Astrocyte (in vitro differentiated cells and primary cell): Measurements from ENCODE around the gene OTX2. TPM values are rescaled to one million over a fixed set of nuclear protein-coding genes. Genes with fewer than 3 reads are reported as not detected.

ENCODE experiments used
- DNase-seq: peaks from one replicate; pipeline ENCODE4 v3.0.0-alpha.2; 2010; ENCODE audit warnings: low read depth
- FAIRE-seq: peaks from 2 replicates; lab custom pipeline; 2011; peaks lifted over from hg19 to GRCh38; lab: Jason Lieb, UNC
- H2AFZ ChIP-seq: 2 replicates; pipeline ENCODE4 v1.6.0; 2012; ENCODE audit warnings: low read depth, low read length, inconsistent platforms
- H3K27ac ChIP-seq: 2 replicates; pipeline ENCODE4 v1.5.1; 2011; ENCODE audit warnings: low read depth, low read length, inconsistent platforms
- H3K27me3 ChIP-seq: 2 replicates; pipeline ENCODE4 v1.6.0; 2011; ENCODE audit warnings: low read length, inconsistent platforms; ENCODE audit not compliant: insufficient read depth
- H3K36me3 ChIP-seq: 2 replicates; pipeline ENCODE4 v1.5.1; 2011; ENCODE audit warnings: low read length, inconsistent platforms; ENCODE audit not compliant: insufficient read depth
- H3K4me1 ChIP-seq: 2 replicates; pipeline ENCODE4 v1.5.1; 2011; ENCODE audit warnings: low read length, inconsistent platforms; ENCODE audit not compliant: insufficient read depth
- H3K4me2 ChIP-seq: 2 replicates; pipeline ENCODE4 v1.6.0; 2012; ENCODE audit warnings: low read length, inconsistent platforms
- H3K4me3 ChIP-seq: 2 replicates; pipeline ENCODE4 v1.5.1; 2011; ENCODE audit warnings: low read depth, mild to moderate bottlenecking, low read length, inconsistent platforms; ENCODE audit not compliant: insufficient read depth
- H3K79me2 ChIP-seq: 2 replicates; pipeline ENCODE4 v1.6.0; 2012; ENCODE audit warnings: mild to moderate bottlenecking, low read length, inconsistent platforms; ENCODE audit not compliant: insufficient read depth
- H3K9ac ChIP-seq: 2 replicates; pipeline ENCODE4 v1.6.0; 2012; ENCODE audit warnings: mild to moderate bottlenecking, low read length, inconsistent platforms
- H3K9me3 ChIP-seq: 2 replicates; pipeline ENCODE4 v1.5.1; 2012; ENCODE audit warnings: low read depth, mild to moderate bottlenecking, low read length, inconsistent platforms; ENCODE audit not compliant: insufficient read depth
- H4K20me1 ChIP-seq: 2 replicates; pipeline ENCODE4 v1.6.0; 2012; ENCODE audit warnings: low read length, inconsistent platforms; ENCODE audit not compliant: insufficient read depth
- H3K27ac Mint-ChIP-seq: one replicate; pipeline ENCODE4 v1.8.0; 2021; ENCODE audit warnings: mild to moderate bottlenecking, mixed read lengths; ENCODE audit not compliant: unreplicated experiment
- H3K27me3 Mint-ChIP-seq: one replicate; pipeline ENCODE4 v1.8.0; 2021; ENCODE audit warnings: low read depth, mixed read lengths; ENCODE audit not compliant: unreplicated experiment
- H3K36me3 Mint-ChIP-seq: one replicate; pipeline ENCODE4 v1.8.0; 2021; ENCODE audit warnings: low read depth, mixed read lengths; ENCODE audit not compliant: unreplicated experiment
- H3K4me1 Mint-ChIP-seq: one replicate; pipeline ENCODE4 v1.8.0; 2021; ENCODE audit warnings: low read depth, mixed read lengths; ENCODE audit not compliant: unreplicated experiment
- H3K4me3 Mint-ChIP-seq: one replicate; pipeline ENCODE4 v1.8.0; 2021; ENCODE audit warnings: mild to moderate bottlenecking, moderate library complexity, mixed read lengths; ENCODE audit not compliant: unreplicated experiment
- H3K9me3 Mint-ChIP-seq: one replicate; pipeline ENCODE4 v1.8.0; 2021; ENCODE audit warnings: mild to moderate bottlenecking, mixed read lengths; ENCODE audit not compliant: unreplicated experiment
- EZH2 ChIP-seq: IDR thresholded peaks from 2 replicates; pipeline ENCODE4 v1.6.1; 2012; ENCODE audit warnings: mild to moderate bottlenecking, low read length, inconsistent platforms; ENCODE audit not compliant: insufficient read depth
- total RNA-seq: library from RNA; stranded (reverse); gene quantifications from 2 replicates; pipeline ENCODE4 v1.2.1, GENCODE V29; 2021
- TF ChIP-seq, protein P1 (sequence below): IDR thresholded peaks from 2 replicates; pipeline ENCODE4 v1.5.1; 2011; ENCODE audit warnings: low read depth, mild to moderate bottlenecking, inconsistent platforms, low read length, moderate library complexity; ENCODE audit not compliant: insufficient read depth

The OTX2 gene
- total RNA-seq, 1 donor from 2014 or later = 8.2 TPM

GRCh38 chr14:56841611-56842010 is 31.3 kb upstream of the OTX2 start:
- Mint-ChIP-seq H3K27me3 (peaks cover 30% of the 10 kb centered on the region), H3K27ac (no peak overlapping the region), H3K4me3 (no peak overlapping the region), H3K36me3 (no peaks in the 10 kb centered on the region), H3K9me3 (no peaks in the 10 kb centered on the region), H3K4me1 (no peaks in the 10 kb centered on the region)
- Histone ChIP-seq H3K9ac (no peak overlapping the region), H4K20me1 (no peaks in the 10 kb centered on the region), H3K4me2 (no peak overlapping the region), H2AFZ (no peak overlapping the region), H3K9me3 (no peaks in the 10 kb centered on the region), H3K79me2 (no peaks in the 10 kb centered on the region), H3K4me1 (no peaks in the 10 kb centered on the region), H3K36me3 (no peaks in the 10 kb centered on the region), H3K4me3 (no peak overlapping the region), H3K27ac (no peak overlapping the region), H3K27me3 (no peaks in the 10 kb centered on the region)
- DNase-seq (no peak), FAIRE-seq (no peak)
- TF ChIP-seq, protein P1, sequence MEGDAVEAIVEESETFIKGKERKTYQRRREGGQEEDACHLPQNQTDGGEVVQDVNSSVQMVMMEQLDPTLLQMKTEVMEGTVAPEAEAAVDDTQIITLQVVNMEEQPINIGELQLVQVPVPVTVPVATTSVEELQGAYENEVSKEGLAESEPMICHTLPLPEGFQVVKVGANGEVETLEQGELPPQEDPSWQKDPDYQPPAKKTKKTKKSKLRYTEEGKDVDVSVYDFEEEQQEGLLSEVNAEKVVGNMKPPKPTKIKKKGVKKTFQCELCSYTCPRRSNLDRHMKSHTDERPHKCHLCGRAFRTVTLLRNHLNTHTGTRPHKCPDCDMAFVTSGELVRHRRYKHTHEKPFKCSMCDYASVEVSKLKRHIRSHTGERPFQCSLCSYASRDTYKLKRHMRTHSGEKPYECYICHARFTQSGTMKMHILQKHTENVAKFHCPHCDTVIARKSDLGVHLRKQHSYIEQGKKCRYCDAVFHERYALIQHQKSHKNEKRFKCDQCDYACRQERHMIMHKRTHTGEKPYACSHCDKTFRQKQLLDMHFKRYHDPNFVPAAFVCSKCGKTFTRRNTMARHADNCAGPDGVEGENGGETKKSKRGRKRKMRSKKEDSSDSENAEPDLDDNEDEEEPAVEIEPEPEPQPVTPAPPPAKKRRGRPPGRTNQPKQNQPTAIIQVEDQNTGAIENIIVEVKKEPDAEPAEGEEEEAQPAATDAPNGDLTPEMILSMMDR = no peak
- TF ChIP-seq EZH2 = no peak

DNA sequence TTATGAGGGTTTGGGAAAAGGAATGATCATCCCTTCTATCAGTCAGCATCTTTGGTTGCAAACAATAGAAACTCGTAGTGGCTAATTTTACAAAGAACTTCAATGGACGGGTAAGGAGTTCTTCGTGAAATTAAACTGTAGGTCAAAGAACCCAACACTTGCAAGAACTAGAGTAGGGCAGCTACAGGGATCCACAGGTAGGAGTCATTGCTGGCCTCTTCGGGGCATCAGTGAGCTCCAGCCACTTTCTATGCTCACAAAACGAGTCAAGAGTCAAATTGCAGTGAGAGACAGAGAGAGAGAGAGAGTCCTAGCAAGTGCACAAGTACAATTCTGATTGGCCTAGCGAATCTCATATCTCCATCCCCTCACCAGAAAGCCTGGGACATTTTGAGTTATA is 29.9 kb upstream of the OTX2 start:
- Mint-ChIP-seq H3K9me3 (no peaks in the 10 kb centered on the region), H3K4me1 (no peaks in the 10 kb centered on the region), H3K36me3 (no peaks in the 10 kb centered on the region), H3K27me3 (peaks cover 20% of the 10 kb centered on the region), H3K4me3 (no peak overlapping the region), H3K27ac (no peak overlapping the region)
- Histone ChIP-seq H2AFZ (no peak overlapping the region), H4K20me1 (no peaks in the 10 kb centered on the region), H3K4me3 (no peak overlapping the region), H3K79me2 (no peaks in the 10 kb centered on the region), H3K9ac (no peak overlapping the region), H3K4me1 (no peaks in the 10 kb centered on the region), H3K27ac (no peak overlapping the region), H3K36me3 (no peaks in the 10 kb centered on the region), H3K27me3 (no peaks in the 10 kb centered on the region), H3K9me3 (no peaks in the 10 kb centered on the region), H3K4me2 (no peak overlapping the region)
- FAIRE-seq (no peak), DNase-seq (no peak)
- TF ChIP-seq EZH2 = no peak
- TF ChIP-seq, protein P1 = no peak

DNA sequence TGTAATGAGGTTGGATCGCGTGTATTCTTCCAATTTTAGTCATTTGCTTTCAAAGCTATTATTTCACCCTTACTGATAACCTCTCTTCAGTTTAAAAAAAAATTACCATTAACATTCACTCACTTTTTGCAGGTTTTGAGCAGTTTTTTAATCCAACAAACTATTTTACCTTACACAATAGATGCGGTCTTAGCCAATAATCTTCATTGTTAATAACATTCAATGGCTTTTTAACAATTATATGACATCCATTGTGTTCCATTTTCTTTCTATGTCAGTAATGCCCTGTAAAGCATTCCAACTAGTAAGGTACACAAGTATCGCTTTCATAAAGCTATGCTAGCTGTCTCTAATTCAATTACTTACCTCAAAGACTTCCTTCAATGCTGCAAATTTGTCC is 18.9 kb upstream of the OTX2 start:
- TF ChIP-seq EZH2 = no peak
- TF ChIP-seq, protein P1 = no peak
- H3K27ac Mint-ChIP-seq = no peak overlapping the region
- H3K9ac ChIP-seq = no peak overlapping the region
- H2AFZ ChIP-seq = no peak overlapping the region
- no peak for FAIRE-seq
- H3K27ac ChIP-seq = no peak overlapping the region
- H4K20me1 ChIP-seq = no peaks in the 10 kb centered on the region
- no peak for DNase-seq
- no peaks in the 10 kb centered on the region for H3K9me3 Mint-ChIP-seq
- no peak overlapping the region for H3K4me3 ChIP-seq
- no peaks in the 10 kb centered on the region for H3K27me3 ChIP-seq
- H3K4me1 Mint-ChIP-seq = no peaks in the 10 kb centered on the region
- no peak overlapping the region for H3K4me2 ChIP-seq
- peaks cover 2% of the 10 kb centered on the region for H3K27me3 Mint-ChIP-seq
- H3K9me3 ChIP-seq = no peaks in the 10 kb centered on the region
- H3K4me3 Mint-ChIP-seq = no peak overlapping the region
- no peaks in the 10 kb centered on the region for H3K36me3 Mint-ChIP-seq
- H3K79me2 ChIP-seq = no peaks in the 10 kb centered on the region
- no peaks in the 10 kb centered on the region for H3K36me3 ChIP-seq
- H3K4me1 ChIP-seq = no peaks in the 10 kb centered on the region
